ENCODE data around the gene CACNG4. TPM values are rescaled to one million over a fixed set of nuclear protein-coding genes. Genes with fewer than 3 reads are reported as not detected.

CACNG4 gene
- total RNA-seq, 6 experiments from 2014 or later, result not detected

- TF ChIP-seq CTCF (IDR thresholded peaks at IDR 0.05), result no peak
- Mint-ChIP-seq H3K4me3 (no peak overlapping the region), H3K9me3 (peaks cover 30% of the 10 kb centered on the region), H3K27me3 (ENCODE audit: insufficient read depth) (peaks cover 26% of the 10 kb centered on the region), H3K27ac (no peak overlapping the region), H3K36me3 (ENCODE audit: low read depth) (peaks cover 14% of the 10 kb centered on the region), H3K4me1 (ENCODE audit: low read depth) (no peaks in the 10 kb centered on the region)
- DNase-seq, result no peak
These were observed 85.6 kb downstream of the CACNG4 start for GRCh38 chr17:67050066-67050465.

GRCh38 chr17:67050471-67051154 lies 86.1 kb downstream of the CACNG4 start:
- Mint-ChIP-seq H3K4me1 (ENCODE audit: low read depth) (no peaks in the 10 kb centered on the region), H3K36me3 (ENCODE audit: low read depth) (peaks cover 14% of the 10 kb centered on the region), H3K27me3 (ENCODE audit: insufficient read depth) (peaks cover 23% of the 10 kb centered on the region), H3K4me3 (no peak overlapping the region), H3K9me3 (peaks cover 30% of the 10 kb centered on the region), H3K27ac (no peak overlapping the region)
- DNase-seq, result no peak
- no peak for TF ChIP-seq CTCF (IDR thresholded peaks at IDR 0.05)

- TF ChIP-seq CTCF (IDR thresholded peaks at IDR 0.05), result no peak
- peaks cover 30% of the 10 kb centered on the region for H3K9me3 Mint-ChIP-seq
- no peak overlapping the region for H3K4me3 Mint-ChIP-seq
- peaks cover 14% of the 10 kb centered on the region for H3K36me3 Mint-ChIP-seq (ENCODE audit: low read depth)
- no peak overlapping the region for H3K27ac Mint-ChIP-seq
- DNase-seq, result no peak
- H3K4me1 Mint-ChIP-seq (ENCODE audit: low read depth), result no peaks in the 10 kb centered on the region
- H3K27me3 Mint-ChIP-seq (ENCODE audit: insufficient read depth), result peaks cover 20% of the 10 kb centered on the region
These were observed 86.6 kb downstream of the CACNG4 start for GRCh38 chr17:67051155-67051538.

GRCh38 chr17:67051837-67052236 lies 87.3 kb downstream of the CACNG4 start:
- peaks cover 14% of the 10 kb centered on the region for H3K36me3 Mint-ChIP-seq (ENCODE audit: low read depth)
- H3K4me1 Mint-ChIP-seq (ENCODE audit: low read depth), result no peaks in the 10 kb centered on the region
- TF ChIP-seq CTCF (IDR thresholded peaks at IDR 0.05), result no peak
- peaks cover 28% of the 10 kb centered on the region for H3K9me3 Mint-ChIP-seq
- H3K27ac Mint-ChIP-seq, result no peak overlapping the region
- no peak for DNase-seq
- no peak overlapping the region for H3K4me3 Mint-ChIP-seq
- peaks cover 17% of the 10 kb centered on the region for H3K27me3 Mint-ChIP-seq (ENCODE audit: insufficient read depth)

- peaks cover 11% of the 10 kb centered on the region for H3K36me3 Mint-ChIP-seq (ENCODE audit: low read depth)
- no peak for TF ChIP-seq CTCF (IDR thresholded peaks at IDR 0.05)
- DNase-seq, result no peak
- H3K9me3 Mint-ChIP-seq, result peaks cover 18% of the 10 kb centered on the region
- peaks cover 17% of the 10 kb centered on the region for H3K27me3 Mint-ChIP-seq (ENCODE audit: insufficient read depth)
- H3K4me3 Mint-ChIP-seq, result no peak overlapping the region
- no peaks in the 10 kb centered on the region for H3K4me1 Mint-ChIP-seq (ENCODE audit: low read depth)
- H3K27ac Mint-ChIP-seq, result no peak overlapping the region
These were observed 88.4 kb downstream of the CACNG4 start for GRCh38 chr17:67052720-67053437.

All from HFFc6 (cell line).